HCT116 (cell line): Measurements from ENCODE around the gene VSIG2. TPM values are rescaled to one million over a fixed set of nuclear protein-coding genes. Genes with fewer than 3 reads are reported as not detected.

ENCODE experiments used
- ATAC-seq: fragments of 200-7000 bp; cut with Tn5 transposase; 2 replicates; pipeline ENCODE4 v1.9.1; 2020; ENCODE audit warnings: mild to moderate bottlenecking, moderate library complexity
- BruUV-seq: library from RNA; stranded (reverse); fragments of 400-500 nt; replicated peaks from 2 replicates; lab custom pipeline; 2021; lab: Mats Ljungman, UMichigan
- CTCF ChIA-PET: fragments of 300-600 bp; sonication (Branson Sonifier 250); formaldehyde crosslinking; loops from one replicate; lab custom pipeline; 2021; ENCODE audit warnings: antibody characterized with exemption; lab: Charles Lee
- POLR2A ChIA-PET: fragments of 300-600, 350-600 bp; sonication (Branson Sonifier 250); formaldehyde crosslinking; loops from one replicate; lab custom pipeline; 2021; ENCODE audit warnings: antibody characterized with exemption; lab: Charles Lee
- RAD21 ChIA-PET, 2 experiments: fragments of 300-600 bp; sonication (Branson Sonifier 250); formaldehyde crosslinking; loops; one replicate each; lab custom pipeline; 2023; ENCODE audit warnings: low total read pairs in 2 of 2; ENCODE audit not compliant: uncharacterized antibody in 2 of 2, unreplicated experiment in 2 of 2, low non-redundant PET in 1 of 2; lab: Charles Lee
- DNase-seq: peaks from one replicate; pipeline ENCODE4 v3.0.0-alpha.2; 2010; ENCODE audit warnings: low read depth, low spot score
- H2AFZ ChIP-seq: fragments of 200-600 bp; shearing (Covaris generic), sonication (generic); 2 replicates; pipeline ENCODE4 v1.6.1; 2017; ENCODE audit warnings: low read depth, mixed run types, mixed read lengths, antibody characterized with exemption, low read length; ENCODE audit not compliant: poor library complexity, severe bottlenecking
- H3K27ac ChIP-seq: 2 replicates; pipeline ENCODE4 v1.5.1; 2012; ENCODE audit warnings: low read depth, low read length
- H3K27me3 ChIP-seq: fragments of 200-600 bp; sonication (generic); 2 replicates; pipeline ENCODE4 v1.6.1; 2016; ENCODE audit warnings: mixed run types, low read length, mixed read lengths; ENCODE audit not compliant: insufficient read depth
- H3K36me3 ChIP-seq, 2 experiments: fragments of 200-500 bp in 1 of 2; fragments of 200-600 bp in 1 of 2; sonication (Bioruptor generic) in 1 of 2; sonication (generic) in 1 of 2; 2 replicates each; pipeline versions ENCODE4 v1.5.1 to v1.6.1; 2014 to 2016; ENCODE audit warnings: low read length in 2 of 2, inconsistent platforms in 1 of 2, mixed read lengths in 1 of 2, mixed run types in 1 of 2; ENCODE audit not compliant: insufficient read depth in 2 of 2, control insufficient read depth in 1 of 2
- H3K4me1 ChIP-seq, 2 experiments: fragments of 200-600 bp in 1 of 2; sonication (generic) in 1 of 2; 2 replicates each; pipeline versions ENCODE4 v1.5.1 to v1.6.1; 2012 to 2017; ENCODE audit warnings: low read length in 2 of 2, inconsistent platforms in 1 of 2, mild to moderate bottlenecking in 1 of 2, mixed read lengths in 1 of 2, mixed run types in 1 of 2, moderate library complexity in 1 of 2; ENCODE audit not compliant: insufficient read depth in 2 of 2, control insufficient read depth in 1 of 2
- H3K4me2 ChIP-seq: fragments of 200-600 bp; sonication (generic); 2 replicates; pipeline ENCODE4 v1.6.1; 2017; ENCODE audit warnings: mixed run types, low read length, mixed read lengths
- H3K4me3 ChIP-seq, 2 experiments: fragments of 200-600 bp in 1 of 2; sonication (generic) in 1 of 2; replicated peaks in 1 of 2; 2 replicates each; pipeline ENCODE4 v1.5.1; 2011 to 2016; ENCODE audit warnings: low read length in 2 of 2, control low read depth in 1 of 2, low read depth in 1 of 2, mild to moderate bottlenecking in 1 of 2, mixed read lengths in 1 of 2, mixed run types in 1 of 2
- H3K79me2 ChIP-seq: fragments of 200-600 bp; sonication (generic); 2 replicates; pipeline ENCODE4 v1.6.1; 2017; ENCODE audit warnings: mild to moderate bottlenecking, mixed run types, low read length, moderate library complexity, mixed read lengths; ENCODE audit not compliant: insufficient read depth
- H3K9ac ChIP-seq: fragments of 200-600 bp; sonication (generic); 2 replicates; pipeline ENCODE4 v1.6.1; 2016; ENCODE audit warnings: low read length, mixed read lengths
- H3K9me2 ChIP-seq: fragments of 200-600 bp; sonication (generic), shearing (Covaris generic); 2 replicates; pipeline ENCODE4 v1.6.1; 2017; ENCODE audit warnings: mixed run types, mild to moderate bottlenecking, moderate library complexity; ENCODE audit not compliant: insufficient read depth
- H3K9me3 ChIP-seq, 2 experiments: fragments of 200-500 bp in 1 of 2; fragments of 200-600 bp in 1 of 2; sonication (Bioruptor generic) in 1 of 2; sonication (generic) in 1 of 2; 2 replicates each; pipeline ENCODE4 v1.6.1; 2014 to 2017; ENCODE audit warnings: low read length in 2 of 2, mixed read lengths in 2 of 2, inconsistent platforms in 1 of 2, low read depth in 1 of 2, mild to moderate bottlenecking in 1 of 2, mixed run types in 1 of 2, moderate library complexity in 1 of 2; ENCODE audit not compliant: control insufficient read depth in 1 of 2, insufficient read depth in 1 of 2
- H4K20me1 ChIP-seq: fragments of 200-600 bp; sonication (generic), shearing (Covaris generic); 2 replicates; pipeline ENCODE4 v1.6.1; 2017; ENCODE audit warnings: mixed run types, mild to moderate bottlenecking, moderate library complexity; ENCODE audit not compliant: insufficient read depth
- ATF3 ChIP-seq: IDR thresholded peaks from 2 replicates; pipeline ENCODE4 v1.6.1; 2012
- EGR1 ChIP-seq: IDR thresholded peaks from 2 replicates; pipeline ENCODE4 v1.6.1; 2012; ENCODE audit warnings: low read depth
- EZH2phosphoT487 ChIP-seq: fragments of 200-600 bp; IDR thresholded peaks from 2 replicates; pipeline ENCODE4 v1.6.1; 2018; ENCODE audit warnings: antibody characterized with exemption, borderline replicate concordance
- FOSL1 ChIP-seq: IDR thresholded peaks from 2 replicates; pipeline ENCODE4 v1.6.1; 2012; ENCODE audit warnings: low read depth
- POLR2A ChIP-seq: IDR thresholded peaks from 2 replicates; pipeline ENCODE4 v1.7.0; 2011; ENCODE audit warnings: borderline replicate concordance; ENCODE audit not compliant: insufficient read depth, insufficient read length; ENCODE audit errors: extremely low read depth
- POLR2AphosphoS5 ChIP-seq: IDR thresholded peaks from 2 replicates; pipeline ENCODE4 v1.6.1; 2011; ENCODE audit warnings: mild to moderate bottlenecking, low read depth, low read length, moderate library complexity
- RAD21 ChIP-seq: IDR thresholded peaks from 2 replicates; pipeline ENCODE4 v1.6.1; 2012; ENCODE audit warnings: low read depth, mild to moderate bottlenecking
- SIN3A ChIP-seq: IDR thresholded peaks from 2 replicates; pipeline ENCODE4 v1.6.1; 2012; ENCODE audit warnings: low read depth
- SP1 ChIP-seq: IDR thresholded peaks from 2 replicates; pipeline ENCODE4 v1.6.1; 2012; ENCODE audit warnings: low read depth
- SRF ChIP-seq: IDR thresholded peaks from 2 replicates; pipeline ENCODE4 v1.6.1; 2012; ENCODE audit warnings: low read depth
- ZNF274 ChIP-seq: fragments of 200-500 bp; sonication (Bioruptor generic); IDR thresholded peaks from 2 replicates; pipeline ENCODE4 v1.6.1; 2014; ENCODE audit warnings: mild to moderate bottlenecking, low read depth, low read length, inconsistent platforms
- intact Hi-C: fragments of 100-400 bp; cut with micrococcal nuclease; formaldehyde crosslinking; loops from 2 replicates; pipeline ENCODE4 v1.10.0; 2022
- total RNA-seq: library from RNA; stranded (reverse); gene quantifications from one replicate; pipeline ENCODE4 v1.2.1, GENCODE V29; 2021; ENCODE audit not compliant: unreplicated experiment
- TF ChIP-seq, protein P1 (sequence below): IDR thresholded peaks from 2 replicates; pipeline ENCODE4 v1.6.1; 2012; ENCODE audit warnings: low read depth

Gene VSIG2
- total RNA-seq, 1 experiment from 2014 or later, result not detected

- no peak overlapping the region for H3K9ac ChIP-seq
- H3K9me2 ChIP-seq, result no peaks in the 10 kb centered on the region
- peaks cover 4 to 19% of the 10 kb centered on the region in 2 experiments for H3K4me1 ChIP-seq
- H3K4me3 ChIP-seq, result no peak overlapping the region
- no TSS peak for BruUV-seq
- intact Hi-C loops, result no loop called here
- H3K79me2 ChIP-seq, result no peaks in the 10 kb centered on the region
- no peaks in the 10 kb centered on the region for H4K20me1 ChIP-seq
- H3K36me3 ChIP-seq, result no peaks in the 10 kb centered on the region
- TF ChIP-seq, protein P1, sequence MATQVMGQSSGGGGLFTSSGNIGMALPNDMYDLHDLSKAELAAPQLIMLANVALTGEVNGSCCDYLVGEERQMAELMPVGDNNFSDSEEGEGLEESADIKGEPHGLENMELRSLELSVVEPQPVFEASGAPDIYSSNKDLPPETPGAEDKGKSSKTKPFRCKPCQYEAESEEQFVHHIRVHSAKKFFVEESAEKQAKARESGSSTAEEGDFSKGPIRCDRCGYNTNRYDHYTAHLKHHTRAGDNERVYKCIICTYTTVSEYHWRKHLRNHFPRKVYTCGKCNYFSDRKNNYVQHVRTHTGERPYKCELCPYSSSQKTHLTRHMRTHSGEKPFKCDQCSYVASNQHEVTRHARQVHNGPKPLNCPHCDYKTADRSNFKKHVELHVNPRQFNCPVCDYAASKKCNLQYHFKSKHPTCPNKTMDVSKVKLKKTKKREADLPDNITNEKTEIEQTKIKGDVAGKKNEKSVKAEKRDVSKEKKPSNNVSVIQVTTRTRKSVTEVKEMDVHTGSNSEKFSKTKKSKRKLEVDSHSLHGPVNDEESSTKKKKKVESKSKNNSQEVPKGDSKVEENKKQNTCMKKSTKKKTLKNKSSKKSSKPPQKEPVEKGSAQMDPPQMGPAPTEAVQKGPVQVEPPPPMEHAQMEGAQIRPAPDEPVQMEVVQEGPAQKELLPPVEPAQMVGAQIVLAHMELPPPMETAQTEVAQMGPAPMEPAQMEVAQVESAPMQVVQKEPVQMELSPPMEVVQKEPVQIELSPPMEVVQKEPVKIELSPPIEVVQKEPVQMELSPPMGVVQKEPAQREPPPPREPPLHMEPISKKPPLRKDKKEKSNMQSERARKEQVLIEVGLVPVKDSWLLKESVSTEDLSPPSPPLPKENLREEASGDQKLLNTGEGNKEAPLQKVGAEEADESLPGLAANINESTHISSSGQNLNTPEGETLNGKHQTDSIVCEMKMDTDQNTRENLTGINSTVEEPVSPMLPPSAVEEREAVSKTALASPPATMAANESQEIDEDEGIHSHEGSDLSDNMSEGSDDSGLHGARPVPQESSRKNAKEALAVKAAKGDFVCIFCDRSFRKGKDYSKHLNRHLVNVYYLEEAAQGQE, result no peak
- TF ChIP-seq EZH2phosphoT487, result no peak
- RAD21 ChIA-PET, result no interaction called here
- DNase-seq, result no peak
- H3K27me3 ChIP-seq, result no peaks in the 10 kb centered on the region
- H3K9me3 ChIP-seq, result no peaks in the 10 kb centered on the region
- POLR2A ChIA-PET, result no interaction called here
- CTCF ChIA-PET, result no interaction called here
- H3K27ac ChIP-seq, result no peak overlapping the region
- no peak for ATAC-seq
- H2AFZ ChIP-seq, result no peak overlapping the region
- no peak overlapping the region for H3K4me2 ChIP-seq
Observed at GRCh38 chr11:124753624-124754023, 1.6 kb upstream of the VSIG2 start.

DNA sequence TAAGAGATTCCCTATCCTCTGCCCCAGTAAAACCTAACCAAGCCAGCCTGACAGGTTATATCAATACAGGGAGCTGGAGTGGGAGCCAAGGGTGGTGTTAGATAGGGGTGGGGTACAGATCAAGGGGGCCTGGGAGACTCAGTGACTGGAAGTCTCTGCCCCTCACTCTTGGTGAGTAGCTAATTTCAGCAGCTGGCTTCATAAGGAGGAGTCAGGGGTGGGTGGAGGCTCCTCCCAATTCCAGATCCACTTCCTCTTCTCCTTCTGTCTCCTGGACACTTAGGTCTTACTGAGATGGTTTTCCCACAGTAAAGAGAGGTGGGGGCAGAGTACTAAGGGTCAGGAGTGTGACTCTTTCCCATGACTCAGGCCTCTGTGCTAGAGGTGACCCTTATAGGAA lies 1.1 kb upstream of the VSIG2 start:
- DNase-seq, result no peak
- Histone ChIP-seq H3K9me2 (no peaks in the 10 kb centered on the region), H4K20me1 (no peaks in the 10 kb centered on the region), H3K27ac (no peak overlapping the region), H3K4me1 (peaks cover 4 to 19% of the 10 kb centered on the region in 2 experiments), H3K9ac (no peak overlapping the region), H3K27me3 (no peaks in the 10 kb centered on the region), H3K36me3 (no peaks in the 10 kb centered on the region), H2AFZ (no peak overlapping the region), H3K79me2 (no peaks in the 10 kb centered on the region), H3K9me3 (no peaks in the 10 kb centered on the region), H3K4me2 (no peak overlapping the region), H3K4me3 (no peak overlapping the region)
- POLR2A ChIA-PET, result no interaction called here
- no peak for ATAC-seq
- intact Hi-C loops, result no loop called here
- BruUV-seq, result no TSS peak
- RAD21 ChIA-PET, result no interaction called here
- CTCF ChIA-PET, result interaction anchor here (0.8 kb wide), 1 partner anchor 8 kb away, joined by 4 read pairs; no protein-coding TSS in a partner anchor
- TF ChIP-seq FOSL1 (no peak), SRF (no peak), EZH2phosphoT487 (no peak), SP1 (no peak), ZNF274 (no peak), EGR1 (no peak), POLR2AphosphoS5 (no peak), POLR2A (no peak), SIN3A (no peak), ATF3 (no peak), RAD21 (no peak)
- TF ChIP-seq, protein P1, result no peak
